GM10847 (cell line): ENCODE results near the gene RNASE8.

Experiments used
- POLR2A ChIP-seq: IDR thresholded peaks from 2 replicates; pipeline ENCODE4 v1.6.1; 2011; ENCODE audit not compliant: insufficient read length; ENCODE audit errors: extremely low read depth

RNASE8 gene

GRCh38 chr14:21099596-21099985 lies 42.0 kb downstream of the RNASE8 start:
- no peak for TF ChIP-seq POLR2A

DNA sequence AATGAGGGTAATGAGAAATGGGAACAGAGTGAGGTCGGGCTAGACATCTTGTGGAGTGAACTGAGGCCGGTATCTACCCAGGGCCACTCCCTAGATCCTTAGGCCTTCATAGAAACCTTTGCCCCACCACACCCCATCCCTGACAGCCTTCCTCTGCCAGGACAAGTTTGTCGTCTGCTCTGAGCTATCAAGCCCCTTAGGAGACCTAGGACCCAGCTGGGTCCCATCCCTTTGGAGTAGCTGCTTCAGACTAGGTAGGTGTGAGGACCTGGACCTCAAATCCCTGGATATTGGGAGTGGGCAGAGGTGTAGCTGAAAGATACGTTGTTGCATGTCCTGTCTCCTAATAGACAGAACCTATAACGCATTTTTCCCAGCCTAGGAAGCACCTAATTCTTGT lies 43.3 kb downstream of the RNASE8 start, which contains the start of gene TMEM253:
TMEM253 (plus strand) TSS at position 136 of the 400 bp plus-strand sequence. CDS start 278 bp downstream, outside the sequence.
- no peak for TF ChIP-seq POLR2A

DNA sequence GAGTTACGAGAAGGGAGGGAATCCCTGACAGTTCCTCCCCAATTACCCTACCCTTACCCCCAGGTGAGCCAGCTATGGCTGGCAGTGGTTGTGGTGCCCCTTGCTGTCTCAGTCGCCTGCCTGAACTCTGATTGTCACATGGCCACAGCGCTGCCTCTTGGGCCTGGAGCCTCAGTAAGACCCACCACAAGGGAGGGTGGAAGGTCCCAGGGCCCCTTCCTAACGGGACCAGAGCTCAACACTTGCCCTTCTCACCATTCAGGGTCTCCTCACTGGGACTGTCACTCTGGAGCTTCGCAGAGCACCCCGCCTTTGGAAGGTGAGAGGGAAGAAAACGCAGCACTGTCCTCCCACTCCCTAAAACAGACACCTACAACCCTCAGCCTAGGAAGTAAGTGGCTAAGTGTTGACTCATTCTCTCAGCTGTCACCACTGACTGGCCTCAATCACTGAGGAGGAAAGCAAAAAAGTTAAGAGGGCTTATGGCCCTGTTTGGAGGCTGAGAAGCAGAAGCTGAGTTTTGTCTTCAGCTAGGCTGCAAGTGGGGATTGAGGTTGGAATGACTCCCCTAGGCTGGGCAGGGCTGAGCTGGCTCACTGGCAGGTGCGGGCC lies 44.3 kb downstream of the RNASE8 start:
- TF ChIP-seq POLR2A = no peak

DNA sequence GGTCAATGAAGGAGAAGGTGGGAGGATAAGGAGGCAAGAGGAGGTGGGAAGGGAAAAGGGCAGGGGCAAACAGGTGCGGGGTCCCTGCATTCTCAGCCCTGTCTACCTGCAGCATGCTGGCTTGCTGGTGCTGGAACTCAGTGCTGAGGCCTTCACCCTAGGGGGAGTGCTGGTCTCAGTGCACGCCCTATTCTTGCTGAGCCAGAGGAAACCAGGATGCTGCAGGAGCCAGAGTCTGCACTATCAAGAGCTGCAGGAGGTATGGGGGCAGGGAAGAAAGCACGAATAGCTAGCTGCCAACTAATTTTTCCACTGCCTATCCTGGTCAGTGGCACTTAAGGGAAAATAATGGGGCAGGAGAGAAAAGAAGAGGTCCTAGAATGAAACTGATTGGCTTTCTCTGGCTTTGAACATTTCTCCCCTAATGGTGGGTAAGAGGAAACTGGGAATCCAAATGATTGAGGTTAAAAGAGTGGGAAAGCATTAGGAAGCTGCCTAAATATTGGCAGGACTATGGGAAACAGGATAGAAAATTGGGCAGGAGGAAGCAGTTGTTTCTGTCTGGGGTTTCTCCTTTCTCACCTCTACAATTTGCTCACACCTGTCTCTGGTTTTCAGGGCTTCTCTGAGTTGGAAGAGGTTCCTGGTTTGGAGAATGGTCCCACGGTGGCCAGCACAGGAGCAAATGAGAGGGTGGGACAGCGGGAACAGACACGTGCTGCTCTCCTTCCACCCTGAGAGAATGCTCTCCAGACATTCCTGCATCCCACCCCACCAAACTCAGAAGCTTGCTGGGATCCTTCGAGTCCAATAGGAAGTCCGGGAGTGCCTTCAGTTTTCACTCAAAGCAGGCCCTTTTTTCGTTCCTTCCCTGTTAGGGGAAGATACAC lies 45.1 kb downstream of the RNASE8 start:
- no peak for TF ChIP-seq POLR2A

DNA sequence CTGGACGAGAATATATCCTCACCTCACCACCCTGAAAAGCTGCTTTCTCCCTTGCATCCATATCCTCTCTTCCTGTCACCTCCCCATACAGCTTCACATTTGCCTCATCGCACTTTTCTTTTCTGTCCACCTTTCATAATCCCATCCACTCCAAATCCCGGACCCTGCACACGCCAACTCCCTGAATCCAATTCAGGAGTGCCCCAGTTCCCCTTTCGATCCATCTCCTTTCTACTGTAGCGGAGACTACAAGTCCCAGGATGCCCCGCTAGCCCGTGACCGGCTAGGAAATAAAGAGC lies 45.7 kb downstream of the RNASE8 start:
- no peak for TF ChIP-seq POLR2A

GRCh38 chr14:21103710-21104447 lies 46.3 kb downstream of the RNASE8 start:
- TF ChIP-seq POLR2A = peak; percentile 89

GRCh38 chr14:21104448-21105060 lies 46.9 kb downstream of the RNASE8 start:
- no peak for TF ChIP-seq POLR2A

DNA sequence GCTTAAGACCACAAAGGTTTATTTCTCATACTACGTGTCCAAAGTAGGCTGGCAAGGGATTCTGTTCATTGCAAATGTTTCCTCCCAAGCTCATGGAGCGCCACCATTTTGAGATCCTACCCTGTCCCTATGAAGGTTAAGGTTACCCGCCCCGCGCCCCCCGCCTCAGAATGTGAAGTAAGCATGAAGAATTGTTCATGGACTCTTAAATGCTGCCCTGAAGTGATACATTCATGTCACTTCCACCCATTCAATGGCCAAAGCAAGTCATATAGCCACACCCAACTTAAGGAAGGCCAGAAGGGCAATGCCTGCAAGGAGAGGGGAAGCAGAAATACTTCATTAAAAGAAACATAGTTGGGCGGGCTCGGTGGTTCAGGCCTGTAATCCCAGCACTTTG lies 47.5 kb downstream of the RNASE8 start:
- TF ChIP-seq POLR2A = no peak

GRCh38 chr14:21106176-21106497 lies 48.5 kb downstream of the RNASE8 start:
- TF ChIP-seq POLR2A = no peak

DNA sequence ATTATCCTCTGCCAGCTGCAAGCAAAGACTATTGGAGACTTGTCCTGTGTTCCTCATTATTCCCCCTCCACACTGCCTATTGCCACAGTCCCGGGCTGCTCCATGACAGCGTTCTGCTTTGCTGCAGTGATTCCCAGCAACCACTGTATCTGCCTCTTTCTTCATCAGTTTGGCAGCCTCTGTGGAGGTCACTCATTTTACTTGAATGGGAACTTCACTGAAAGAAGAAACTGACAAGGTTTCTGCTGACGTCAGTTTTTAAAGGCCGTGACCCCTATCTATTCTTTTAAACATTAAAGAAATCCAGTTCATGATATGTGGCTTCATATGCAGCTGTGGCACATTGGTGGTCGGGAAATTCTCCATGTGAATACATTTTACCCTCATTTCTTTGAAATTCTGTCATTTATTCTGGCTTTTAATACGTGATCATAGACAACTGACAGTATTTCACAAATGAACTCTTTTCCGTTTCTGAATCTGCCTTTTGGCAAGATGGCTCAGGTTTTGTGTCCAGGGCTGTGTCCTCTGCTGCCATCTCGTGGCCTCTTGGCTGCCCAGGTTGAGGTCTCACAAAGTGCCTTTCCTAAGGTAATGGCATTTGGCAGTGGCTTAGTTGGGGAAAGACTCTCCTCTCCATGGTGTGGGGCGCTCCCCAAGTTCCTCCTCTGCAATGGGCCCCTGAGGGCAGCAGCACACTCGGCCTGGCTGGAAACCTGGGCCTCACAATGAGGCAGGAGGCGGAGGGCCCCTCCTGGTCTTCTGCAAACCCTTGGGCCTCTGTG lies 49.1 kb downstream of the RNASE8 start:
- TF ChIP-seq POLR2A = no peak

DNA sequence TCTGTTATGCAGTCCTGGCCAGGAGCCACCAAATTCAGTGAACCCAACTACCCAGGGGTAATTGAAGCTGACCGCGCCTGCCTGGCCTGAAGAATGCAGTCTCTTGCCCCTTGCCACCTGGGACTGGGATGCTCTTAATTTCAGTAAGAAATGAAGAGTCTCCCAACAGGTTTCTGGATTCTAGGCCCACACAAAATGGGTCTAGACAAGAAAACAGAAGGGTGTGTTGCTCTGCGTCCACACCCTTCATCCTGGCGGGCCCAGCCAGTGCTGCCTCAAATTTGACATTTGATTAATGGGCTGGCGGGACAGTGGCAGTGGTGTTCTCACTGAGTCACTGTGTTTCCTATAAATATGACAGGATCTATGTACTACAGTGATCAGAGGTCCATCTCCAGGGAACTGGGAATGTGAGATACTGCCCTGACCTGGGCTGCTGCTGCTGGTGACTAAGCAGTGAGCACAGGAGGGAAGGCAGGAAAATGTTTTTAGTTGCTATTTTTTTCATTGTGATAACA lies 49.7 kb downstream of the RNASE8 start:
- no peak for TF ChIP-seq POLR2A
